Activated effector memory CD4-positive, alpha-beta T cell treated with anti-CD3 and anti-CD28 coated beads, Interleukin-2, amount 50 U/mL, for 16 hours (primary cell): ENCODE measurements around the gene LMAN1.

Experiments used
- DNase-seq: peaks from one replicate; pipeline ENCODE4 v3.0.0-alpha.2; 2020

The LMAN1 gene

GRCh38 chr18:59301929-59302328 is 57.1 kb downstream of the LMAN1 start:
- no peak for DNase-seq

- no peak for DNase-seq
Observed at GRCh38 chr18:59300676-59301285, 58.3 kb downstream of the LMAN1 start.

- no peak for DNase-seq
Observed at GRCh38 chr18:59298871-59299270, 60.2 kb downstream of the LMAN1 start.

GRCh38 chr18:59293317-59293716 is 65.7 kb downstream of the LMAN1 start:
- no peak for DNase-seq

GRCh38 chr18:59286341-59286740 is 72.7 kb downstream of the LMAN1 start:
- no peak for DNase-seq

GRCh38 chr18:59282341-59282740 is 76.7 kb downstream of the LMAN1 start:
- DNase-seq = no peak

GRCh38 chr18:59279722-59280121 is 79.3 kb downstream of the LMAN1 start:
- no peak for DNase-seq

GRCh38 chr18:59279193-59279592 is 79.9 kb downstream of the LMAN1 start:
- DNase-seq = no peak

GRCh38 chr18:59278793-59279192 is 80.3 kb downstream of the LMAN1 start:
- no peak for DNase-seq
